Loucy (cell line): ENCODE measurements around the gene TSPAN32.

Experiments used
- CTCF ChIP-seq: fragments of 200-600 bp; sonication (generic); conservative IDR thresholded peaks from 2 replicates; pipeline ENCODE4 v1.5.1; 2014; ENCODE audit warnings: mild to moderate bottlenecking, antibody characterized with exemption, low read length
- EZH2phosphoT487 ChIP-seq: fragments of 200-600 bp; IDR thresholded peaks from 2 replicates; pipeline ENCODE4 v1.6.1; 2018; ENCODE audit warnings: antibody characterized with exemption, mild to moderate bottlenecking, moderate library complexity, borderline replicate concordance

DNA sequence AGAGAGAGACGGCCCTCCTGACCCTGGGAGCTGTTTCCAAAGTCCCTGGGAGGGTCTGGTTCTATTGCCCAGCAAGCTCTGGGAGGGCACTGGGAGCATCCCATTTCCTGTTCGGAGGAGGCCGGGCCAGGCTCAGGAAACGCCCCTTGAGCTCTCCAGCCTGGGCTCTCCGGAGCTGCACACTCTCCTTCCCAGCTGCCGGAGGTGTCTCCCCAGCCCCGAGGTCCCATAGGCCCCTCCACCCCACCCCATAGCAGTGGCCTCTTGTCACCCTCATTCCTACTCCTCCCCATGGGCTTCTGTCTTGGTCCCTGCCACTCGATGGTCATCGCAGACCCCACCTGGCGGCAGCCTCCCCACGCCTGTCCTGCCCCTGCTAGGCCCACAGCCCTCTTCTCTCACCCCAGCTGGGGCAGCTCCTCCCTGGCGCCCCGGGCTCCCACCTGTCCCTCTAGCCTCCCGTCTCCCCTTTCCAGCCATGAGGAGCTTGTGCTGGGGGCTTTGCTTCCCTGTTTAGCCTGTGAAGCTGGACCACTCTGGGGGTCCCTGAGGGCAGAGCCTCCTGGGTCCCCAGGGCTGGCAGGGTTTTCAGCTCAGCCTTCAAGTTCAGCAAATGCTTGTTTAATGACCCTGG lies 2.8 kb downstream of the TSPAN32 start:
- TF ChIP-seq CTCF (no peak), EZH2phosphoT487 (no peak)
